SU-DHL-6 (cell line): ENCODE results near the gene FRMD3.

ENCODE experiments used
- EZH2phosphoT487 ChIP-seq: fragments of 200-600 bp; sonication (generic), shearing (Covaris generic); conservative IDR thresholded peaks from 2 replicates; pipeline ENCODE4 v1.6.1; 2018; ENCODE audit warnings: mild to moderate bottlenecking, antibody characterized with exemption, low read length, moderate library complexity, mixed read lengths
- TF ChIP-seq, protein P1 (sequence below): fragments of 200-600 bp; sonication (generic); IDR thresholded peaks from one replicate; pipeline ENCODE4 v1.5.1; 2017; ENCODE audit warnings: antibody characterized with exemption, mild to moderate bottlenecking, low read length, moderate library complexity; ENCODE audit not compliant: insufficient read depth, poor library complexity, severe bottlenecking

DNA sequence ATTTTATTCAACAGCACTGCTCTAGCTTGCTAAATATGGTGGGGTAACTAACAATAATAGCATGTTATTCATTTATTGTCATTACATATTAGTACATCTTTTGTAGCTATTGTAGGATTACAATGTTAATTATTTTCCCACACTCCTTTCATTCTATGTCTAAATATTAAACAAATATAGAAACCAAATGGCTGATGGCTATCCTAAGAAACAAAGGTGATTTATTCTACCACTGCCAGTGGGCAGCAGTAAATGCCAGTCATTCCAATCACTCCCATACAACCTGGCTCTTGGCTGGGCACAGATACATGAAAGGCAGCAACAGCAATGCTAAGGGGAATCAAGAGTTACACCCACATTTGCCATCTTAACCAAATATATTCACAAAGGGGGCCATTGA is 84.1 kb downstream of the FRMD3 start:
- TF ChIP-seq, protein P1, sequence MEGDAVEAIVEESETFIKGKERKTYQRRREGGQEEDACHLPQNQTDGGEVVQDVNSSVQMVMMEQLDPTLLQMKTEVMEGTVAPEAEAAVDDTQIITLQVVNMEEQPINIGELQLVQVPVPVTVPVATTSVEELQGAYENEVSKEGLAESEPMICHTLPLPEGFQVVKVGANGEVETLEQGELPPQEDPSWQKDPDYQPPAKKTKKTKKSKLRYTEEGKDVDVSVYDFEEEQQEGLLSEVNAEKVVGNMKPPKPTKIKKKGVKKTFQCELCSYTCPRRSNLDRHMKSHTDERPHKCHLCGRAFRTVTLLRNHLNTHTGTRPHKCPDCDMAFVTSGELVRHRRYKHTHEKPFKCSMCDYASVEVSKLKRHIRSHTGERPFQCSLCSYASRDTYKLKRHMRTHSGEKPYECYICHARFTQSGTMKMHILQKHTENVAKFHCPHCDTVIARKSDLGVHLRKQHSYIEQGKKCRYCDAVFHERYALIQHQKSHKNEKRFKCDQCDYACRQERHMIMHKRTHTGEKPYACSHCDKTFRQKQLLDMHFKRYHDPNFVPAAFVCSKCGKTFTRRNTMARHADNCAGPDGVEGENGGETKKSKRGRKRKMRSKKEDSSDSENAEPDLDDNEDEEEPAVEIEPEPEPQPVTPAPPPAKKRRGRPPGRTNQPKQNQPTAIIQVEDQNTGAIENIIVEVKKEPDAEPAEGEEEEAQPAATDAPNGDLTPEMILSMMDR: no peak
- TF ChIP-seq EZH2phosphoT487: no peak
